Erythroblast (primary cell): ENCODE measurements around the gene TNFSF15.

Experiments
- GATA1 ChIP-seq: IDR thresholded peaks from 2 replicates; pipeline ENCODE4 v1.6.1; 2011; ENCODE audit warnings: low read depth, mild to moderate bottlenecking, control low read depth, low read length, moderate library complexity
- POLR2A ChIP-seq: IDR thresholded peaks from 2 replicates; pipeline ENCODE4 v1.6.1; 2011; ENCODE audit warnings: mild to moderate bottlenecking, low read length

- TF ChIP-seq POLR2A: no peak
- TF ChIP-seq GATA1: no peak
Measured at GRCh38 chr9:114746591-114747346, 59.1 kb downstream of the TNFSF15 start.
